Smooth muscle cell (in vitro differentiated cells): ENCODE measurements around the gene ADAMTS16. TPM values are rescaled to one million over a fixed set of nuclear protein-coding genes. Genes with fewer than 3 reads are reported as not detected.

Experiments used
- DNase-seq: peaks from one replicate; lab custom pipeline; 2025; ENCODE audit not compliant: unreplicated experiment; lab: John Stamatoyannopoulos, UW
- H2AFZ ChIP-seq: fragments of 200-600 bp; sonication (generic); 2 replicates; pipeline ENCODE4 v1.6.0; 2016; ENCODE audit warnings: antibody characterized with exemption, low read depth, mild to moderate bottlenecking
- H3F3A ChIP-seq: fragments of 200-600 bp; sonication (generic); 2 replicates; pipeline ENCODE4 v1.6.0; 2017; ENCODE audit warnings: antibody characterized with exemption, low read depth
- H3K27ac ChIP-seq: fragments of 200-600 bp; sonication (generic); 2 replicates; pipeline ENCODE4 v1.5.1; 2016; ENCODE audit warnings: low read depth, mild to moderate bottlenecking
- H3K27me3 ChIP-seq: fragments of 200-600 bp; sonication (generic); 2 replicates; pipeline ENCODE4 v1.6.1; 2016; ENCODE audit warnings: low read depth, mild to moderate bottlenecking
- H3K36me3 ChIP-seq: fragments of 200-600 bp; sonication (generic); 2 replicates; pipeline ENCODE4 v1.5.1; 2016; ENCODE audit warnings: low read depth
- H3K4me1 ChIP-seq: fragments of 200-600 bp; sonication (generic); 2 replicates; pipeline ENCODE4 v1.5.1; 2016; ENCODE audit warnings: low read depth
- H3K4me2 ChIP-seq: fragments of 200-600 bp; sonication (generic); 2 replicates; pipeline ENCODE4 v1.6.0; 2016; ENCODE audit warnings: mild to moderate bottlenecking
- H3K4me3 ChIP-seq: fragments of 200-600 bp; sonication (generic); 2 replicates; pipeline ENCODE4 v1.5.1; 2016; ENCODE audit warnings: mild to moderate bottlenecking
- H3K79me2 ChIP-seq: fragments of 200-600 bp; sonication (generic); 2 replicates; pipeline ENCODE4 v1.6.0; 2016; ENCODE audit warnings: low read depth, mild to moderate bottlenecking
- H3K9ac ChIP-seq: fragments of 200-600 bp; sonication (generic); 2 replicates; pipeline ENCODE4 v1.6.0; 2016; ENCODE audit warnings: low read depth
- H3K9me3 ChIP-seq: fragments of 200-600 bp; sonication (generic); replicated peaks from 2 replicates; pipeline ENCODE4 v1.5.1; 2016; ENCODE audit warnings: low read depth
- H4K20me1 ChIP-seq: fragments of 200-600 bp; sonication (generic); 2 replicates; pipeline ENCODE4 v1.6.0; 2016; ENCODE audit warnings: low read depth
- CTCF ChIP-seq: fragments of 200-600 bp; sonication (generic); IDR thresholded peaks from 2 replicates; pipeline ENCODE4 v1.5.1; 2017; ENCODE audit warnings: borderline replicate concordance, mild to moderate bottlenecking, antibody characterized with exemption; ENCODE audit not compliant: insufficient read depth, poor library complexity, severe bottlenecking
- WGBS: methylation state at CpG from one replicate; pipeline ENCODE4 v1.1.7; 2016; ENCODE audit warnings: low lambda C conversion rate; 5-methylcytosine and 5-hydroxymethylcytosine counted together
- polyA plus RNA-seq: library from polyadenylated mRNA; unstranded; fragments of >200 nt; fragmentation: Nextera tagmentation; extraction: Ambion mirVana; gene quantifications from 2 replicates; pipeline ENCODE4 v1.2.1, GENCODE V29; 2016
- total RNA-seq: library from RNA; depleted of rRNA; stranded (reverse); fragments of >200 nt; gene quantifications from 2 replicates; pipeline ENCODE4 v1.2.3, GENCODE V29; 2014

ADAMTS16 gene
- total and polyA plus RNA-seq, 2 experiments from 2014 or later: 4.7 to 6.2 TPM

DNA sequence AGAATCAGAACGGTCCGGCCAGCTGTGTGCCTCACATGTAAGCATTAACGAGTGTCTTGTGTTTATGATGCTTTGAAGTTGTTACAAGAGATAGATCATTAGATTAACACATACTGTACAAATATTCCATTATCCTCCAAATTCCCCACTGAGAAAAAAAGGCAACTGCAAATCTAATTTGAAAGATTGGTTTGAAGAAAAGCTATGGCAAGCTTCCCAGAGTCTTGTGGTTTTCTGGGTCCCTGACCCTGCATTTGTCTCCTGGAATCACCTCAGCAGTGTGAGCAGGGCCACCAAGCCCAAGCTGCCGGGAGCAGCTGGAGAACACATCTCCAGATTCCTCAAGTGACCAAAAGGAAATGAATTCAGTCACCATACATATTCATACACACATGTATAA, 36.9 kb upstream of the ADAMTS16 start:
- H3K27ac ChIP-seq: no peak overlapping the region
- H3K9me3 ChIP-seq: no peaks in the 10 kb centered on the region
- no peaks in the 10 kb centered on the region for H4K20me1 ChIP-seq
- no peaks in the 10 kb centered on the region for H3K27me3 ChIP-seq
- H3K4me3 ChIP-seq: no peak overlapping the region
- DNase-seq: no peak
- H3F3A ChIP-seq: no peaks in the 10 kb centered on the region
- no peaks in the 10 kb centered on the region for H3K36me3 ChIP-seq
- no peaks in the 10 kb centered on the region for H3K79me2 ChIP-seq
- 80% methylated on average over 4 of the region's 4 CpGs for WGBS
- no peak overlapping the region for H3K9ac ChIP-seq
- no peak overlapping the region for H2AFZ ChIP-seq
- no peak overlapping the region for H3K4me2 ChIP-seq
- TF ChIP-seq CTCF: no peak
- no peaks in the 10 kb centered on the region for H3K4me1 ChIP-seq

DNA sequence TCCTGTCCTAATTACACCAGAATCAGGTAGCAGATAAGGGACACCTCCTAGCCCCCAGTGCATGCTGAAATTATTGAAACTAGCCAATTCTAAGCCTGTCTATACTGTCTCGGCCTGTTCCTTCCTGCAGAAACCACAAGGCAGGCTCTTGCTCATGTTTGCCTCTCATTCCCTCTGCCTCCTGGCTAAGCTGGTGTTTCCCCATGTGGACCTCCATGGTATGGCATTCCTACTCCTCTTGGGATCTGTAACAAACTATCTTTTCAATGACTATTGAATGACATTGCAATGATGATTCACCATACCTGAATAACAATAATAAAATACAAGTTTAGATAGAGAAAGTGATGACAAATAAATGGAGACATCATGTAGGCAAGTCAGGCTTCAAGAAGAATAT, 35.6 kb upstream of the ADAMTS16 start:
- H2AFZ ChIP-seq: no peak overlapping the region
- DNase-seq: no peak
- H3F3A ChIP-seq: no peaks in the 10 kb centered on the region
- no peaks in the 10 kb centered on the region for H4K20me1 ChIP-seq
- H3K9me3 ChIP-seq: no peaks in the 10 kb centered on the region
- H3K36me3 ChIP-seq: no peaks in the 10 kb centered on the region
- no peak for TF ChIP-seq CTCF
- H3K4me1 ChIP-seq: no peaks in the 10 kb centered on the region
- no peak overlapping the region for H3K4me3 ChIP-seq
- no peak overlapping the region for H3K9ac ChIP-seq
- H3K4me2 ChIP-seq: no peak overlapping the region
- H3K27me3 ChIP-seq: no peaks in the 10 kb centered on the region
- H3K27ac ChIP-seq: no peak overlapping the region
- WGBS: 77% methylated on average over 1 of the region's 1 CpG
- H3K79me2 ChIP-seq: no peaks in the 10 kb centered on the region

- DNase-seq: no peak
- Histone ChIP-seq H3K79me2 (no peaks in the 10 kb centered on the region), H3K4me2 (no peak overlapping the region), H3K9ac (no peak overlapping the region), H3K4me1 (no peaks in the 10 kb centered on the region), H2AFZ (no peak overlapping the region), H3F3A (no peaks in the 10 kb centered on the region), H3K9me3 (no peaks in the 10 kb centered on the region), H4K20me1 (no peaks in the 10 kb centered on the region), H3K27ac (no peak overlapping the region), H3K36me3 (no peaks in the 10 kb centered on the region), H3K4me3 (no peak overlapping the region), H3K27me3 (no peaks in the 10 kb centered on the region)
- no peak for TF ChIP-seq CTCF
- WGBS: 57% methylated on average over 1 of the region's 1 CpG
Measured at GRCh38 chr5:5105531-5105930, 34.6 kb upstream of the ADAMTS16 start.

DNA sequence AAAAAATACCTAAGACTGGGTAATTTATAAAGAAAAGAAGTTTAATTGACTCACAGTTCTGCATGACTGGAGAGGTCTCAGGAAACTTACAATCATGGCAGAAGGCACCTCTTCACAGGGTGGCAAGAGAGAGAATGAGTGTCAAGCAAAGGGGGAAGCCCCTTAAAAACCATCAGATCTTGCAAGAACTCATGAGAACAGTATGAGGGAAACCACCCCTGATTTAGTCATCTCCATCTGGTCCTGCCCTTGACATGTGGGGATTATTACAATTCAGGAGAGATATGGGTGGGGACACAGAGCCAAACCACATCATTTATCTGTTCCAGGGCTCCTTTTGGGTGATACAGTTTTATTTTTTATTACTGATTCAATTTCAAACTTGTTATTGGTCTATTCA, 23.2 kb upstream of the ADAMTS16 start:
- TF ChIP-seq CTCF: no peak
- no peaks in the 10 kb centered on the region for H3K9me3 ChIP-seq
- no peak overlapping the region for H3K4me3 ChIP-seq
- H3K79me2 ChIP-seq: no peaks in the 10 kb centered on the region
- no peaks in the 10 kb centered on the region for H3K27me3 ChIP-seq
- H3K9ac ChIP-seq: no peak overlapping the region
- no peak overlapping the region for H2AFZ ChIP-seq
- no peak overlapping the region for H3K27ac ChIP-seq
- no peak overlapping the region for H3K4me2 ChIP-seq
- no peaks in the 10 kb centered on the region for H3K4me1 ChIP-seq
- no peaks in the 10 kb centered on the region for H3K36me3 ChIP-seq
- no peaks in the 10 kb centered on the region for H4K20me1 ChIP-seq
- DNase-seq: no peak
- no peaks in the 10 kb centered on the region for H3F3A ChIP-seq
